GM19023 (cell line): ENCODE results near the gene KAT2A.

Experiments
- ATAC-seq: cut with Tn5 transposase; IDR thresholded peaks from one replicate; pipeline ENCODE4 v1.9.1; 2021; ENCODE audit warnings: mild to moderate bottlenecking, moderate library complexity; ENCODE audit not compliant: unreplicated experiment

KAT2A gene

DNA sequence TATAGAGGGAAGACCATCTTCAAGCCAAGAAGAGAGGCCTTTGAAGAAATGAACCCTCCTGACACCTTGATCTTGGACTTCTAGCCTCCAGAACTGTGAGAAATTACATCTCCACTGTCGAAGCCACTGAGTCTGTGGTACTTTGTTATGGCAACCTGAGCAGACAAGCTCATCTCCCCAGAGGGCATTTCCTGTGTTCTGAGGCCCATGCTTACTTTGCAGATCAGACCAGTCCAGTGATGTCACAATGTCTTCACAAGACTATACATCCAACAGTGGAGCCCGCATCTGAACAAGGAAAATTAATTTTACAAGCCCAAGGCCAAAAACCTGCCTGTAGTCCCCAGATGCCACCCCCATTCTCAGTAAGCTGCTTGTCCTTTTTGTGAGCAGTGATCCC lies 56.0 kb downstream of the KAT2A start:
- no peak for ATAC-seq
